Suprapubic skin (tissue), 4 donors: Measurements from ENCODE around the gene USP10. TPM values are rescaled to one million over a fixed set of nuclear protein-coding genes. Genes with fewer than 3 reads are reported as not detected.

Experiments
- DNase-seq, 2 donors: peaks; one replicate each; pipeline ENCODE4 v3.0.0-alpha.2; 2019; ENCODE audit warnings: low spot score in 2 of 2
- H3K27ac ChIP-seq: fragments of 200-600 bp; sonication (generic); one replicate; pipeline ENCODE4 v1.5.1; 2019
- H3K27me3 ChIP-seq: fragments of 200-600 bp; sonication (generic); one replicate; pipeline ENCODE4 v1.5.1; 2019
- H3K36me3 ChIP-seq: fragments of 200-600 bp; sonication (generic); one replicate; pipeline ENCODE4 v1.5.1; 2019
- H3K4me1 ChIP-seq: fragments of 200-600 bp; sonication (generic); one replicate; pipeline ENCODE4 v1.5.1; 2019
- H3K4me3 ChIP-seq: fragments of 200-600 bp; sonication (generic); one replicate; pipeline ENCODE4 v1.5.1; 2019; ENCODE audit warnings: mild to moderate bottlenecking
- H3K9me3 ChIP-seq: fragments of 200-600 bp; sonication (generic); one replicate; pipeline ENCODE4 v1.5.1; 2019
- CTCF ChIP-seq, 2 donors: fragments of 200-600 bp in 1 of 2; fragments of 450-650 bp in 1 of 2; sonication (generic) in 1 of 2; IDR thresholded peaks; one replicate each; pipeline ENCODE4 v1.5.1; 2016 to 2019; ENCODE audit warnings: antibody characterized with exemption in 2 of 2, mild to moderate bottlenecking in 1 of 2, moderate library complexity in 1 of 2
- EP300 ChIP-seq: sonication (generic); formaldehyde crosslinking; IDR thresholded peaks from one replicate; pipeline ENCODE4 v1.6.1; 2017; ENCODE audit warnings: antibody characterized with exemption
- POLR2A ChIP-seq, 2 donors: fragments of 450-650 bp; IDR thresholded peaks; one replicate each; pipeline ENCODE4 v1.6.1; 2017; ENCODE audit warnings: antibody characterized with exemption in 2 of 2, mild to moderate bottlenecking in 2 of 2, moderate library complexity in 2 of 2
- POLR2AphosphoS5 ChIP-seq, 3 donors: sonication (generic); formaldehyde crosslinking; IDR thresholded peaks; one replicate each; pipeline ENCODE4 v1.6.1; 2017; ENCODE audit warnings: antibody characterized with exemption in 3 of 3
- WGBS: methylation state at CpG from one replicate; pipeline ENCODE4 v1.1.5; 2018; 5-methylcytosine and 5-hydroxymethylcytosine counted together
- total RNA-seq, 4 donors: library from RNA; depleted of rRNA; stranded (reverse); fragments of >200 nt; gene quantifications; one replicate each; pipeline ENCODE4 v1.1.0, GENCODE V29; 2016

USP10 gene
- total RNA-seq, 4 donors from 2014 or later, result 58.5 to 92.2 (median 69.8) TPM

GRCh38 chr16:84661418-84662060 lies 38.3 kb upstream of the USP10 start:
- Histone ChIP-seq H3K27ac (no peak overlapping the region), H3K4me3 (no peak overlapping the region), H3K9me3 (no peaks in the 10 kb centered on the region), H3K4me1 (no peaks in the 10 kb centered on the region), H3K36me3 (peaks cover 93% of the 10 kb centered on the region), H3K27me3 (no peaks in the 10 kb centered on the region)
- TF ChIP-seq EP300, result no peak
- TF ChIP-seq POLR2AphosphoS5 (IDR thresholded peaks at IDR 0.05), result no peak
- TF ChIP-seq POLR2A (IDR thresholded peaks at IDR 0.05), result no peak
- no peak for TF ChIP-seq CTCF (IDR thresholded peaks at IDR 0.05)
- no peak for DNase-seq
- 97% methylated on average over 38 of the region's 51 CpGs for WGBS

GRCh38 chr16:84662471-84662870 lies 37.3 kb upstream of the USP10 start:
- DNase-seq, result no peak
- H3K4me1 ChIP-seq, result no peaks in the 10 kb centered on the region
- H3K36me3 ChIP-seq, result peaks cover 83% of the 10 kb centered on the region
- TF ChIP-seq EP300, result no peak
- no peak for TF ChIP-seq CTCF (IDR thresholded peaks at IDR 0.05)
- TF ChIP-seq POLR2A (IDR thresholded peaks at IDR 0.05), result no peak
- TF ChIP-seq POLR2AphosphoS5 (IDR thresholded peaks at IDR 0.05), result no peak
- H3K4me3 ChIP-seq, result no peak overlapping the region
- H3K27ac ChIP-seq, result no peak overlapping the region
- 94% methylated on average over 9 of the region's 9 CpGs for WGBS
- H3K27me3 ChIP-seq, result no peaks in the 10 kb centered on the region
- no peaks in the 10 kb centered on the region for H3K9me3 ChIP-seq

- H3K36me3 ChIP-seq, result peaks cover 79% of the 10 kb centered on the region
- DNase-seq, result no peak
- TF ChIP-seq EP300 (no peak), POLR2AphosphoS5 (IDR thresholded peaks at IDR 0.05) (no peak), CTCF (IDR thresholded peaks at IDR 0.05) (no peak), POLR2A (IDR thresholded peaks at IDR 0.05) (no peak)
- WGBS, result 79% methylated on average over 9 of the region's 9 CpGs
- no peaks in the 10 kb centered on the region for H3K4me1 ChIP-seq
- H3K4me3 ChIP-seq, result no peak overlapping the region
- no peak overlapping the region for H3K27ac ChIP-seq
- H3K27me3 ChIP-seq, result no peaks in the 10 kb centered on the region
- no peaks in the 10 kb centered on the region for H3K9me3 ChIP-seq
These were observed 36.2 kb upstream of the USP10 start for GRCh38 chr16:84663433-84664101.

GRCh38 chr16:84665359-84665758 lies 34.4 kb upstream of the USP10 start:
- WGBS, result 76% methylated on average over 2 of the region's 2 CpGs
- no peaks in the 10 kb centered on the region for H3K9me3 ChIP-seq
- TF ChIP-seq EP300, result no peak
- no peak for TF ChIP-seq CTCF (IDR thresholded peaks at IDR 0.05)
- TF ChIP-seq POLR2AphosphoS5 (IDR thresholded peaks at IDR 0.05), result no peak
- TF ChIP-seq POLR2A (IDR thresholded peaks at IDR 0.05), result no peak
- H3K4me3 ChIP-seq, result no peak overlapping the region
- no peak overlapping the region for H3K27ac ChIP-seq
- no peaks in the 10 kb centered on the region for H3K4me1 ChIP-seq
- peaks cover 62% of the 10 kb centered on the region for H3K36me3 ChIP-seq
- DNase-seq, result no peak
- no peaks in the 10 kb centered on the region for H3K27me3 ChIP-seq

- no peak overlapping the region for H3K27ac ChIP-seq
- H3K4me3 ChIP-seq, result no peak overlapping the region
- H3K4me1 ChIP-seq, result no peaks in the 10 kb centered on the region
- 80% methylated on average over 5 of the region's 7 CpGs for WGBS
- TF ChIP-seq CTCF (IDR thresholded peaks at IDR 0.05), result no peak
- no peak for TF ChIP-seq EP300
- TF ChIP-seq POLR2A (IDR thresholded peaks at IDR 0.05), result no peak
- no peak for TF ChIP-seq POLR2AphosphoS5 (IDR thresholded peaks at IDR 0.05)
- DNase-seq, result no peak
- H3K36me3 ChIP-seq, result peaks cover 57% of the 10 kb centered on the region
- H3K27me3 ChIP-seq, result no peaks in the 10 kb centered on the region
- H3K9me3 ChIP-seq, result no peaks in the 10 kb centered on the region
These were observed 34.0 kb upstream of the USP10 start for GRCh38 chr16:84665843-84666242.
